ENCODE data around the gene THNSL1. TPM values are rescaled to one million over a fixed set of nuclear protein-coding genes. Genes with fewer than 3 reads are reported as not detected.

The THNSL1 gene
- total RNA-seq, 2 donors from 2014 or later, result 0.54 to 1.3 TPM

GRCh38 chr10:25018703-25019102 lies 2.3 kb downstream of the THNSL1 start:
- no peak for ATAC-seq (ENCODE audit: insufficient number of reproducible peaks, low FRiP score, low read depth)
- Histone ChIP-seq H3K36me3 (no peaks in the 10 kb centered on the region), H3K4me1 (ENCODE audit: control insufficient read depth in 1 of 2, low read depth in 2 of 2) (peaks cover 1 to 28% of the 10 kb centered on the region in 2 donors), H3K4me3 (no peak overlapping the region), H3K27ac (no peak overlapping the region), H3K27me3 (replicated peaks; ENCODE audit: insufficient read depth) (no peaks in the 10 kb centered on the region), H3K9me3 (no peaks in the 10 kb centered on the region)
- no peak for TF ChIP-seq CTCF (IDR thresholded peaks at IDR 0.05)
- no peak for DNase-seq (ENCODE audit: low spot score)

- ATAC-seq (ENCODE audit: insufficient number of reproducible peaks, low FRiP score, low read depth) (no peak), DNase-seq (ENCODE audit: low spot score) (no peak)
- Histone ChIP-seq H3K9me3 (no peaks in the 10 kb centered on the region), H3K4me1 (ENCODE audit: control insufficient read depth in 1 of 2, low read depth in 2 of 2) (peaks cover 8 to 23% of the 10 kb centered on the region in 2 donors), H3K27me3 (replicated peaks; ENCODE audit: insufficient read depth) (no peaks in the 10 kb centered on the region), H3K27ac (no peak overlapping the region), H3K4me3 (no peak overlapping the region), H3K36me3 (no peaks in the 10 kb centered on the region)
- TF ChIP-seq CTCF (IDR thresholded peaks at IDR 0.05), result no peak
These were observed 6.9 kb downstream of the THNSL1 start for GRCh38 chr10:25023278-25023677.

GRCh38 chr10:25024528-25024927 lies 8.1 kb downstream of the THNSL1 start:
- H3K4me1 ChIP-seq (ENCODE audit: control insufficient read depth in 1 of 2, low read depth in 2 of 2), result peaks cover 8 to 22% of the 10 kb centered on the region in 2 donors
- H3K4me3 ChIP-seq, result peak overlapping the region; percentile 55
- no peaks in the 10 kb centered on the region for H3K9me3 ChIP-seq
- TF ChIP-seq CTCF (IDR thresholded peaks at IDR 0.05), result no peak
- no peak for DNase-seq (ENCODE audit: low spot score)
- H3K27me3 ChIP-seq (replicated peaks; ENCODE audit: insufficient read depth), result no peaks in the 10 kb centered on the region
- peak overlapping the region; percentile 67 to 68 for H3K27ac ChIP-seq
- peak; percentile 28 for ATAC-seq (ENCODE audit: insufficient number of reproducible peaks, low FRiP score, low read depth)
- no peaks in the 10 kb centered on the region for H3K36me3 ChIP-seq

- no peak for ATAC-seq (ENCODE audit: insufficient number of reproducible peaks, low FRiP score, low read depth)
- no peaks in the 10 kb centered on the region for H3K36me3 ChIP-seq
- TF ChIP-seq CTCF (IDR thresholded peaks at IDR 0.05), result no peak
These were observed 10.1 kb downstream of the THNSL1 start for GRCh38 chr10:25026463-25026862.

GRCh38 chr10:25028711-25029110 lies 12.3 kb downstream of the THNSL1 start:
- no peaks in the 10 kb centered on the region for H3K27me3 ChIP-seq (replicated peaks; ENCODE audit: insufficient read depth)
- no peak overlapping the region for H3K4me3 ChIP-seq
- H3K27ac ChIP-seq, result no peak overlapping the region
- TF ChIP-seq CTCF (IDR thresholded peaks at IDR 0.05), result no peak
- H3K4me1 ChIP-seq (ENCODE audit: control insufficient read depth in 1 of 2, low read depth in 2 of 2), result peaks cover 7 to 15% of the 10 kb centered on the region in 2 donors
- H3K9me3 ChIP-seq, result no peaks in the 10 kb centered on the region
- DNase-seq (ENCODE audit: low spot score), result no peak
- H3K36me3 ChIP-seq, result no peaks in the 10 kb centered on the region
- ATAC-seq (ENCODE audit: insufficient number of reproducible peaks, low FRiP score, low read depth), result no peak

More at GRCh38 chr10:25026463-25026862, 10.1 kb downstream of the THNSL1 start:
- no peak for DNase-seq (ENCODE audit: low spot score)
- H3K4me1 ChIP-seq (ENCODE audit: control insufficient read depth in 1 of 2, low read depth in 2 of 2), result peaks cover 8 to 22% of the 10 kb centered on the region in 2 donors
- H3K9me3 ChIP-seq, result no peaks in the 10 kb centered on the region
- H3K4me3 ChIP-seq, result no peak overlapping the region
- H3K27ac ChIP-seq, result no peak overlapping the region
- H3K27me3 ChIP-seq (replicated peaks; ENCODE audit: insufficient read depth), result no peaks in the 10 kb centered on the region
